OCI-LY7 (cell line): Measurements from ENCODE around the gene TRIM26. TPM values are rescaled to one million over a fixed set of nuclear protein-coding genes. Genes with fewer than 3 reads are reported as not detected.

Experiments used
- BruUV-seq: library from RNA; stranded (reverse); fragments of 400-500 nt; replicated peaks from 2 replicates; lab custom pipeline; 2021; lab: Mats Ljungman, UMichigan
- CTCF ChIA-PET: fragments of 300-600 bp; sonication (Branson Sonifier 250); formaldehyde crosslinking; loops from one replicate; lab custom pipeline; 2022; ENCODE audit warnings: antibody characterized with exemption; ENCODE audit not compliant: unreplicated experiment; lab: Charles Lee
- POLR2A ChIA-PET: fragments of 300-600 bp; sonication (Branson Sonifier 250); formaldehyde crosslinking; loops from one replicate; lab custom pipeline; 2022; ENCODE audit warnings: antibody characterized with exemption; lab: Charles Lee
- DNase-seq: peaks from one replicate; pipeline ENCODE4 v3.0.0-alpha.2; 2015; ENCODE audit warnings: low spot score
- H2AFZ ChIP-seq: fragments of 200-600 bp; sonication (generic), shearing (Covaris generic); 2 replicates; pipeline ENCODE4 v1.6.1; 2014; ENCODE audit warnings: mild to moderate bottlenecking, antibody characterized with exemption, low read length, moderate library complexity
- H3K27ac ChIP-seq: fragments of 200-600 bp; sonication (generic); 2 replicates; pipeline ENCODE4 v1.5.1; 2014; ENCODE audit warnings: mixed run types, low read depth, mild to moderate bottlenecking, moderate library complexity, low read length, inconsistent platforms; ENCODE audit not compliant: poor library complexity, severe bottlenecking
- H3K36me3 ChIP-seq: fragments of 200-600 bp; sonication (generic); 2 replicates; pipeline ENCODE4 v1.6.1; 2014; ENCODE audit warnings: mild to moderate bottlenecking, antibody characterized with exemption, low read length, moderate library complexity, mixed read lengths; ENCODE audit not compliant: insufficient read depth
- H3K4me1 ChIP-seq: fragments of 200-600 bp; sonication (generic); 2 replicates; pipeline ENCODE4 v1.5.1; 2014; ENCODE audit warnings: mild to moderate bottlenecking, low read length; ENCODE audit not compliant: insufficient read depth, poor library complexity, severe bottlenecking
- H3K4me2 ChIP-seq: fragments of 200-600 bp; sonication (generic); 2 replicates; pipeline ENCODE4 v1.6.1; 2014; ENCODE audit warnings: mild to moderate bottlenecking, low read length
- H3K4me3 ChIP-seq: fragments of 200-600 bp; sonication (generic); 2 replicates; pipeline ENCODE4 v1.5.1; 2014; ENCODE audit warnings: mild to moderate bottlenecking, low read depth, low read length; ENCODE audit not compliant: poor library complexity, severe bottlenecking
- H3K79me2 ChIP-seq: fragments of 200-600 bp; sonication (generic); 2 replicates; pipeline ENCODE4 v1.6.1; 2016; ENCODE audit warnings: low read depth, mild to moderate bottlenecking, low read length, moderate library complexity, mixed read lengths; ENCODE audit not compliant: insufficient read depth
- H3K9me2 ChIP-seq: fragments of 200-600 bp; sonication (generic); 2 replicates; pipeline ENCODE4 v1.6.1; 2016; ENCODE audit warnings: mild to moderate bottlenecking, low read length, mixed read lengths; ENCODE audit not compliant: insufficient read depth
- H3K9me3 ChIP-seq: fragments of 200-600 bp; sonication (generic); 2 replicates; pipeline ENCODE4 v1.6.1; 2014; ENCODE audit warnings: mild to moderate bottlenecking, mixed run types, low read length, mixed read lengths
- H4K20me1 ChIP-seq: fragments of 200-600 bp; sonication (generic); 2 replicates; pipeline ENCODE4 v1.6.1; 2014; ENCODE audit warnings: mild to moderate bottlenecking, antibody characterized with exemption, low read length, moderate library complexity, mixed read lengths; ENCODE audit not compliant: insufficient read depth
- CTCF ChIP-seq: fragments of 200-600 bp; sonication (generic); conservative IDR thresholded peaks from 2 replicates; pipeline ENCODE4 v1.5.1; 2014; ENCODE audit warnings: mild to moderate bottlenecking, antibody characterized with exemption, low read length, moderate library complexity, mixed read lengths
- EZH2phosphoT487 ChIP-seq: fragments of 200-600 bp; sonication (generic); IDR thresholded peaks from 2 replicates; pipeline ENCODE4 v1.6.1; 2018; ENCODE audit warnings: low read depth, borderline replicate concordance, mild to moderate bottlenecking, mixed run types, antibody characterized with exemption, low read length, moderate library complexity, mixed read lengths
- intact Hi-C: fragments of 100-400 bp; cut with micrococcal nuclease; formaldehyde crosslinking; loops from one replicate; pipeline ENCODE4 v1.10.0; 2022; ENCODE audit not compliant: unreplicated experiment
- total RNA-seq, 2 experiments: library from RNA; depleted of rRNA in 1 of 2; stranded (reverse); fragments of >200 nt in 1 of 2; shearing (Covaris generic) in 1 of 2; gene quantifications; 2 replicates each; pipeline ENCODE4 v1.2.3, GENCODE V29; 2014 to 2022

TRIM26 gene
- total RNA-seq, 2 experiments from 2014 or later, result 53.2 to 53.3 TPM

- intact Hi-C loops, result loop anchor here (2.0 to 5.0 kb wide), 4 partner anchors 45 to 147 kb away; partner anchors contain the start of genes PPP1R11, RPP21 and TRIM39
- DNase-seq, result peak; percentile 83
Measured at GRCh38 chr6:30213957-30214656, 901 bp upstream of the TRIM26 start.

GRCh38 chr6:30213667-30213956, 406 bp upstream of the TRIM26 start:
- Histone ChIP-seq H3K9me3 (no peaks in the 10 kb centered on the region), H3K9me2 (no peaks in the 10 kb centered on the region), H3K4me1 (peaks cover 64% of the 10 kb centered on the region), H4K20me1 (peaks cover 24% of the 10 kb centered on the region), H3K4me2 (peak overlapping the region; percentile 75), H3K36me3 (peaks cover 24% of the 10 kb centered on the region), H3K4me3 (peak overlapping the region; percentile 93), H3K79me2 (peaks cover 45% of the 10 kb centered on the region), H3K27ac (peak overlapping the region; percentile 90), H2AFZ (peak overlapping the region; percentile 72; the same call in 1 of the 2 replicates)
- DNase-seq, result no peak
- ChIA-PET CTCF (interaction anchor here (0.5 kb wide), 1 partner anchor 78 kb away, joined by 3 read pairs; no protein-coding TSS in a partner anchor), POLR2A (interaction anchor here (0.5 to 1.4 kb wide), 3 partner anchors 12 to 250 kb away, joined by 3 read pairs; no protein-coding TSS in a partner anchor)
- TF ChIP-seq CTCF (0 out of 2 replicates have a peak, but pooled peaks have one; percentile 38), EZH2phosphoT487 (no peak)
- intact Hi-C loops, result loop anchor here (2.0 to 5.0 kb wide), 3 partner anchors 45 to 131 kb away; partner anchors contain the start of genes RPP21 and TRIM39
- TSS peak; percentile 91 for BruUV-seq

More at GRCh38 chr6:30213957-30214656, 901 bp upstream of the TRIM26 start:
- TF ChIP-seq CTCF (peak; percentile 2; the same call in 1 of the 2 replicates), EZH2phosphoT487 (no peak)
- Histone ChIP-seq H3K4me1 (peaks cover 62% of the 10 kb centered on the region), H3K27ac (peak overlapping the region; percentile 90), H3K4me3 (peak overlapping the region; percentile 93), H3K4me2 (peak overlapping the region; percentile 75), H3K36me3 (peaks cover 19% of the 10 kb centered on the region), H4K20me1 (peaks cover 21% of the 10 kb centered on the region), H3K9me3 (no peaks in the 10 kb centered on the region), H2AFZ (peak overlapping the region; percentile 72), H3K79me2 (peaks cover 40% of the 10 kb centered on the region), H3K9me2 (no peaks in the 10 kb centered on the region)
- CTCF ChIA-PET, result interaction anchor here (0.5 kb wide), 1 partner anchor 79 kb away, joined by 3 read pairs; no protein-coding TSS in a partner anchor
- POLR2A ChIA-PET, result interaction anchor here (0.5 to 1.4 kb wide), 3 partner anchors 13 to 361 kb away, joined by 3 to 4 read pairs (median 3); no protein-coding TSS in a partner anchor
- BruUV-seq, result no TSS peak
